GM10266 (cell line): ENCODE results near the gene LARGE1.

Source experiments
- DNase-seq: peaks from one replicate; pipeline ENCODE4 v3.0.0; 2012; ENCODE audit errors: extremely low spot score
- CTCF ChIP-seq: IDR thresholded peaks from 2 replicates; pipeline ENCODE4 v1.5.1; 2012; ENCODE audit warnings: mild to moderate bottlenecking, low read depth; ENCODE audit not compliant: control insufficient read depth, insufficient read depth; ENCODE audit errors: missing control alignments

The LARGE1 gene

GRCh38 chr22:33831207-33831606 is 89.1 kb downstream of the LARGE1 start:
- TF ChIP-seq CTCF, result no peak
- no peak for DNase-seq

- no peak for DNase-seq
Measured at GRCh38 chr22:33829546-33830280, 90.6 kb downstream of the LARGE1 start.

GRCh38 chr22:33828302-33828701 is 92.0 kb downstream of the LARGE1 start:
- TF ChIP-seq CTCF, result no peak
- DNase-seq, result no peak

More at GRCh38 chr22:33829546-33830280, 90.6 kb downstream of the LARGE1 start:
- no peak for TF ChIP-seq CTCF

- no peak for TF ChIP-seq CTCF
- DNase-seq, result no peak
Measured at GRCh38 chr22:33825761-33826160, 94.5 kb downstream of the LARGE1 start.

- no peak for TF ChIP-seq CTCF
- no peak for DNase-seq
Measured at GRCh38 chr22:33823552-33823951, 96.7 kb downstream of the LARGE1 start.

- no peak for DNase-seq
- no peak for TF ChIP-seq CTCF
Measured at GRCh38 chr22:33821290-33821689, 99.0 kb downstream of the LARGE1 start.

GRCh38 chr22:33819743-33820142 is 100.5 kb downstream of the LARGE1 start:
- TF ChIP-seq CTCF, result no peak
- DNase-seq, result no peak
